ENCODE measurements around the gene STAC3. TPM values are rescaled to one million over a fixed set of nuclear protein-coding genes. Genes with fewer than 3 reads are reported as not detected.

The STAC3 gene
- total and polyA plus RNA-seq, 12 donors, result 0.30 to 10.5 (median 2.5) TPM

DNA sequence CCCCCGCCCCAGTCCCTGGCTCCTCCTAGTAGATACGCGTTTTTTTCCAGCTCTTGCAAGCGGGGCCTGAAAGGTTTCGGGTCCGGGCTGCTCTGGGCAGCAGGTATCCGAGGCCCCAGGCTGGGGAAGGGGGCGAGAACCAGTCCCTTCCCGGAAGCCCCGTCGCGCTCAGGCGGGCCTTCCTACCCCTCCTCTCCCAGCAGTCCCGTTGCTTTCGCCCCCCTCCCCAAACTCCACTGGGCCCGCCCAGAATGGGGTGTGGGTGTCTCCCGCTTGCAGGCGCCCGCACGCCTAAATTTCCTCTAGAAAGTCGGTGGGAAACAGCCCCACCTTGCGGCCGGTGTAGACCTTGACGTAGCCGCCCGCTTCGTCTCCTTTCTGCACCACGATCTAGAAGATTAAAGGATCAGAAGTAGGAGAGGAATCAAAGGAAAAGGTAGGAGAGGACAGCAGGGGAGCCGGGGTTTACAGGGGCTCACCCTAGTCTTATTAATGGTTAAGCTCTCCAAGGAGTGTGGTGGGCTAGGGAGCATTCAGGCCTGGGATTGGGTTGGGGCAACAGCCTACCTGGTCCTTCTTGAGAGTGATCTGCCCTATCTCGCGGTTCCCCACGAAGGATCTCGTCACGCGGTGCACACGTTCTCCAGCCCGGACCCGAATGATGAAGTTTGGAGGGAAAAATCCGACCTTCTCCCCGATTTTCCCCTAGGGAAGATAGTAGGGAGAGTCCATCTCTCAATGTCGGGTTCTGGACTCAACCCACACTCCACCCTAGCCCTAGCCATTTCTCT lies 7.3 kb downstream of the STAC3 start:
- 7 to 11% (median 9%) methylated on average over 37 to 41 of the region's 41 CpGs for WGBS, 4 donors
- Histone ChIP-seq H3K36me3 (replicated peaks in 1 of 2) (no peaks in the 10 kb centered on the region), H3K4me3 (peak overlapping the region in 1 of 4 donors; percentile 45), H3K27me3 (peaks cover 30% of the 10 kb centered on the region), H3K4me1 (replicated peaks in 1 of 2) (peaks cover 30 to 41% of the 10 kb centered on the region in 2 donors), H3K27ac (no peak overlapping the region), H3K9me3 (replicated peaks in 1 of 3) (no peaks in the 10 kb centered on the region)
- intact Hi-C loops (cut with DNase I), result loop anchor here (2.0 to 5.0 kb wide), 2 partner anchors 31 to 36 kb away; no protein-coding TSS in a partner anchor
- TF ChIP-seq, protein P1, sequence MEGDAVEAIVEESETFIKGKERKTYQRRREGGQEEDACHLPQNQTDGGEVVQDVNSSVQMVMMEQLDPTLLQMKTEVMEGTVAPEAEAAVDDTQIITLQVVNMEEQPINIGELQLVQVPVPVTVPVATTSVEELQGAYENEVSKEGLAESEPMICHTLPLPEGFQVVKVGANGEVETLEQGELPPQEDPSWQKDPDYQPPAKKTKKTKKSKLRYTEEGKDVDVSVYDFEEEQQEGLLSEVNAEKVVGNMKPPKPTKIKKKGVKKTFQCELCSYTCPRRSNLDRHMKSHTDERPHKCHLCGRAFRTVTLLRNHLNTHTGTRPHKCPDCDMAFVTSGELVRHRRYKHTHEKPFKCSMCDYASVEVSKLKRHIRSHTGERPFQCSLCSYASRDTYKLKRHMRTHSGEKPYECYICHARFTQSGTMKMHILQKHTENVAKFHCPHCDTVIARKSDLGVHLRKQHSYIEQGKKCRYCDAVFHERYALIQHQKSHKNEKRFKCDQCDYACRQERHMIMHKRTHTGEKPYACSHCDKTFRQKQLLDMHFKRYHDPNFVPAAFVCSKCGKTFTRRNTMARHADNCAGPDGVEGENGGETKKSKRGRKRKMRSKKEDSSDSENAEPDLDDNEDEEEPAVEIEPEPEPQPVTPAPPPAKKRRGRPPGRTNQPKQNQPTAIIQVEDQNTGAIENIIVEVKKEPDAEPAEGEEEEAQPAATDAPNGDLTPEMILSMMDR (IDR thresholded peaks at IDR 0.05), result peak; percentile 51 to 73 (median 68)
- no peak for TF ChIP-seq POLR2A (IDR thresholded peaks at IDR 0.05)
- DNase-seq, result peak; percentile 60 to 90 (median 76)

DNA sequence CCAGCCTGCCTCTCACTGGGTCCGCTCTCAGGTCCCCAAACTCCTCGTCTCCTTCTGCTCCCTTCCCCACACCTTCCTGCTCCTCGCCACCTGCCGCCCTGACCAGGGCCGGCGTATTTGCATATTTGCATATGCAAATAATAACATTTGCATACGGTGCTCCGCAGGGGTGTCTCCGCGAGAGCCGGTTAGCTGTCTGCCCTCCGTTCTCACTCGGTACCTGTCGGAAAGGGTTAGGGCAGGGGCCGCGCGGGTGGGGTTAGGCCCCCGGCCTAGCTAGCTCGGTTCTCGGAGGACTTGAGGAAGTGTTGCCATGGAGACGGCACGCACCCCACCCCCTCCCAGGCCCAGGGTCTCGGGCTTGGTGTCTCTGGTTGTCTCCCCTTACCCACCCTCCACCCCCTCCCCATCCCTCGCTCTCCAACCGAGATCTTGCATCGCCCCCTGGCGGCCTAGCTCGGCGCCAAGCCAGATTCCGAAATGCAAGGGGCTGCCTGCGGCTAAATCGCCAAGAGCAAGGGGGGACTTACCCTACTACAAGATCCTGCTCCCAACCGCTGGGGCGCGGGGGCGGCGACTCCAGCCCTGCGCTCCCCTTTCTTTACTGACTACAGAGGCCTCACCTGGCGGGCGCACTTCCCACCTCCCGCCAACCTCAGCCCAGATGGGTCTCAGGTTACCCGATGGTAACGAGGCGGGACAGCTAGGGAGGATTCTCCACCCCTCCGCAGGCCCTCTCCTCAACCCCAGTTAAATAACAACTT lies 8.1 kb downstream of the STAC3 start:
- H3K4me3 ChIP-seq, result peak overlapping the region in 1 of 4 donors; percentile 45
- DNase-seq, result peak in 2 of 7 donors; percentile 46 to 65
- H3K27me3 ChIP-seq, result peaks cover 36% of the 10 kb centered on the region
- 1 to 4% (median 2%) methylated on average over 22 to 45 of the region's 45 CpGs for WGBS, 4 donors
- no peaks in the 10 kb centered on the region for H3K9me3 ChIP-seq (replicated peaks in 1 of 3)
- no peak overlapping the region for H3K27ac ChIP-seq
- no peak for TF ChIP-seq POLR2A (IDR thresholded peaks at IDR 0.05)
- TF ChIP-seq, protein P1 (IDR thresholded peaks at IDR 0.05), result peak in 5 of 6 experiments; percentile 37 to 49 (median 43)
- intact Hi-C loops (cut with DNase I), result loop anchor here (2.0 to 5.0 kb wide), 2 partner anchors 30 to 36 kb away; no protein-coding TSS in a partner anchor
- peaks cover 30 to 50% of the 10 kb centered on the region in 2 donors for H3K4me1 ChIP-seq (replicated peaks in 1 of 2)
- H3K36me3 ChIP-seq (replicated peaks in 1 of 2), result no peaks in the 10 kb centered on the region

DNA sequence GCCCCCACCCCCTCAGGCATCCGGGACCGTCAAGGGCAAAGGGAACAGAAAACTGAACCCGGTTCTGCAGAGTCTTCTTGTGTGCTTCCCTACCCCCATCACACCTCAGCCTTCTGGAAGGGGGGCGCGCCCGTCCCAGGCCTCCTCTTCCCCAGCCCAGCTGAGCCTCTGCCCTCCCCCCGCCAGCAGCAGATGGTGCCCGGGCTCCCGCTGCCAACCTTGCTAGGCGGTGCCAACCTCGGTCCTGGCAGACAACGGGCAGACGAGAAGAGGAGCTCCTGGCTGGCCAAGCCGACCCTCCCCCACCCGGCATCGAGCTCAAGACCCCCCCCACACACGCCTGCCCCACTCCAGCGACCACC lies 8.7 kb downstream of the STAC3 start:
- peaks cover 30 to 51% of the 10 kb centered on the region in 2 donors for H3K4me1 ChIP-seq (replicated peaks in 1 of 2)
- no peak overlapping the region for H3K27ac ChIP-seq
- H3K36me3 ChIP-seq (replicated peaks in 1 of 2), result no peaks in the 10 kb centered on the region
- peak overlapping the region in 1 of 4 donors; percentile 45 for H3K4me3 ChIP-seq
- no peaks in the 10 kb centered on the region for H3K9me3 ChIP-seq (replicated peaks in 1 of 3)
- no peak for TF ChIP-seq POLR2A (IDR thresholded peaks at IDR 0.05)
- TF ChIP-seq, protein P1 (IDR thresholded peaks at IDR 0.05), result no peak
- H3K27me3 ChIP-seq, result peaks cover 42% of the 10 kb centered on the region
- DNase-seq, result peak in 2 of 7 donors; percentile 56 to 69
- intact Hi-C loops (cut with DNase I), result loop anchor here (2.0 to 5.0 kb wide), 2 partner anchors 30 to 35 kb away; no protein-coding TSS in a partner anchor
- WGBS, 4 donors, result 0 to 2% (median 1%) methylated on average over 11 to 18 of the region's 18 CpGs

All from adrenal gland (tissue), 12 donors.